Astrocyte of the spinal cord (primary cell): ENCODE results near the gene KATNAL2.
A peak's percentile ranks its signal among the peaks of the same experiment; 100 is the strongest.

Source experiments
- DNase-seq: peaks from one replicate; pipeline ENCODE4 v3.0.0; 2011; ENCODE audit warnings: low read depth, low spot score
- H3K4me3 ChIP-seq: 2 replicates; pipeline ENCODE4 v1.5.1; 2011; ENCODE audit warnings: low read depth, mild to moderate bottlenecking, low read length, moderate library complexity
- CTCF ChIP-seq: IDR thresholded peaks from 2 replicates; pipeline ENCODE4 v1.5.1; 2012; ENCODE audit warnings: low read depth, mild to moderate bottlenecking, low read length, inconsistent platforms
- in situ Hi-C: cut with HindIII; loops from 2 replicates; pipeline ENCODE4 v1.10.0; 2017; ENCODE audit warnings: low sequenced_read_pairs

Gene KATNAL2

GRCh38 chr18:47110492-47111274, 193.3 kb downstream of the KATNAL2 start:
- no peak for TF ChIP-seq CTCF
- peak; percentile 15 for DNase-seq
- no peak overlapping the region for H3K4me3 ChIP-seq
- in situ Hi-C loops, result no loop called here

GRCh38 chr18:47113796-47114540, 196.6 kb downstream of the KATNAL2 start:
- in situ Hi-C loops, result no loop called here
- peak; percentile 51 for DNase-seq
- TF ChIP-seq CTCF, result no peak
- no peak overlapping the region for H3K4me3 ChIP-seq

GRCh38 chr18:47115205-47115604, 197.8 kb downstream of the KATNAL2 start:
- no peak for TF ChIP-seq CTCF
- in situ Hi-C loops, result no loop called here
- DNase-seq, result no peak
- H3K4me3 ChIP-seq, result no peak overlapping the region

GRCh38 chr18:47118981-47119380, 201.6 kb downstream of the KATNAL2 start:
- TF ChIP-seq CTCF, result no peak
- no peak overlapping the region for H3K4me3 ChIP-seq
- in situ Hi-C loops, result no loop called here
- peak; percentile 17 for DNase-seq

GRCh38 chr18:47120428-47120827, 203.0 kb downstream of the KATNAL2 start:
- no peak for DNase-seq
- TF ChIP-seq CTCF, result no peak
- no peak overlapping the region for H3K4me3 ChIP-seq
- in situ Hi-C loops, result no loop called here

- no peak for TF ChIP-seq CTCF
- no peak overlapping the region for H3K4me3 ChIP-seq
- in situ Hi-C loops, result no loop called here
- no peak for DNase-seq
These were observed 203.7 kb downstream of the KATNAL2 start for GRCh38 chr18:47121146-47121545.
